HepG2 (cell line): ENCODE measurements around the gene NNAT. TPM values are rescaled to one million over a fixed set of nuclear protein-coding genes. Genes with fewer than 3 reads are reported as not detected.

Source experiments
- DPF2 ChIP-seq: sonication (generic); formaldehyde crosslinking; IDR thresholded peaks from 2 replicates; pipeline ENCODE4 v1.4.0; 2020; ENCODE audit warnings: mild to moderate bottlenecking, low read depth, missing genetic modification reagents, borderline replicate concordance
- FOSL2 ChIP-seq: sonication (generic); formaldehyde crosslinking; IDR thresholded peaks from 2 replicates; pipeline ENCODE4 v1.4.0; 2020; ENCODE audit warnings: missing genetic modification reagents
- MED1 ChIP-seq: sonication (generic); formaldehyde crosslinking; IDR thresholded peaks from 2 replicates; pipeline ENCODE4 v1.4.0; 2020; ENCODE audit warnings: missing genetic modification reagents
- NAIF1 ChIP-seq: sonication (generic); formaldehyde crosslinking; IDR thresholded peaks from 2 replicates; pipeline ENCODE4 v1.5.0; 2020; ENCODE audit warnings: mild to moderate bottlenecking, missing genetic modification reagents, borderline replicate concordance
- NR2F1 ChIP-seq, 2 experiments: fragments of 450-650 bp in 1 of 2; formaldehyde crosslinking in 1 of 2; IDR thresholded peaks; 2 replicates each; pipeline versions ENCODE4 v1.5.0 to v1.6.1; 2016 to 2020; ENCODE audit warnings: mild to moderate bottlenecking in 1 of 2, missing compliant biosample characterization in 1 of 2, missing genetic modification reagents in 1 of 2, moderate library complexity in 1 of 2
- NR3C1 ChIP-seq: sonication (generic); formaldehyde crosslinking; IDR thresholded peaks from 2 replicates; pipeline ENCODE4 v1.4.0; 2020; ENCODE audit warnings: missing genetic modification reagents
- PHF8 ChIP-seq: sonication (generic); formaldehyde crosslinking; IDR thresholded peaks from 2 replicates; pipeline ENCODE4 v1.5.0; 2020; ENCODE audit warnings: missing genetic modification reagents
- SOX6 ChIP-seq, 2 experiments: fragments of 450-650 bp in 1 of 2; sonication (generic) in 1 of 2; formaldehyde crosslinking in 1 of 2; IDR thresholded peaks; 2 replicates each; pipeline versions ENCODE4 v1.4.0 to v1.6.1; 2017 to 2020; ENCODE audit warnings: antibody characterized with exemption in 1 of 2, mild to moderate bottlenecking in 1 of 2, missing genetic modification reagents in 1 of 2
- SRSF1 ChIP-seq: fragments of 200-400 bp; formaldehyde crosslinking; optimal IDR thresholded peaks from 2 replicates; pipeline ENCODE3; 2017; ENCODE audit warnings: mild to moderate bottlenecking, low read depth, low read length, moderate library complexity
- ZBTB42 ChIP-seq: sonication (generic); formaldehyde crosslinking; IDR thresholded peaks from 2 replicates; pipeline ENCODE4 v1.5.0; 2020; ENCODE audit warnings: mild to moderate bottlenecking, missing genetic modification reagents
- polyA plus RNA-seq, 8 experiments: library from polyadenylated mRNA; depleted of rRNA in 3 of 8; stranded (reverse) in 7 of 8; unstranded in 1 of 8; fragments of >200 nt; fragmentation: Illumina TruSeq in 4 of 8; extraction: Trizol in 4 of 8; gene quantifications; 2 replicates each; pipeline versions ENCODE4 v1.2.1 to v1.2.3, GENCODE V29; 2011 to 2016; ENCODE audit warnings: low read depth in 4 of 8, missing spikeins in 1 of 8, mixed read lengths in 1 of 8; ENCODE audit not compliant: insufficient read depth in 1 of 8
- total RNA-seq, 5 experiments: library from RNA; depleted of rRNA; stranded (reverse); fragments of >200 nt; fragmentation: Illumina TruSeq; extraction: Trizol; gene quantifications; 2 replicates each; pipeline ENCODE4 v1.2.3, GENCODE V29; 2016; ENCODE audit warnings: low read depth in 1 of 5
- TF ChIP-seq, protein P1 (sequence below): sonication (generic); formaldehyde crosslinking; IDR thresholded peaks from 2 replicates; pipeline ENCODE4 v1.4.0; 2020; ENCODE audit warnings: missing genetic modification reagents
- TF ChIP-seq, protein P2 (sequence below): sonication (generic); formaldehyde crosslinking; conservative IDR thresholded peaks from 2 replicates; pipeline ENCODE4 v1.4.0; 2020; ENCODE audit warnings: missing genetic modification reagents
- TF ChIP-seq, protein P3 (sequence below): sonication (generic); formaldehyde crosslinking; IDR thresholded peaks from 2 replicates; pipeline ENCODE4 v1.4.0; 2020; ENCODE audit warnings: low read depth, mild to moderate bottlenecking, missing genetic modification reagents
- TF ChIP-seq, protein P4 (sequence below): sonication (generic); formaldehyde crosslinking; IDR thresholded peaks from 2 replicates; pipeline ENCODE4 v1.4.0; 2020; ENCODE audit warnings: missing genetic modification reagents
- TF ChIP-seq, protein P5 (sequence below): sonication (generic); formaldehyde crosslinking; IDR thresholded peaks from 2 replicates; pipeline ENCODE4 v1.4.0; 2020; ENCODE audit warnings: missing genetic modification reagents

NNAT gene
- total and polyA plus RNA-seq, 2 of the 13 experiments (the other 11 are each of a cell fraction or from before 2014, with no cell fraction given): not detected

DNA sequence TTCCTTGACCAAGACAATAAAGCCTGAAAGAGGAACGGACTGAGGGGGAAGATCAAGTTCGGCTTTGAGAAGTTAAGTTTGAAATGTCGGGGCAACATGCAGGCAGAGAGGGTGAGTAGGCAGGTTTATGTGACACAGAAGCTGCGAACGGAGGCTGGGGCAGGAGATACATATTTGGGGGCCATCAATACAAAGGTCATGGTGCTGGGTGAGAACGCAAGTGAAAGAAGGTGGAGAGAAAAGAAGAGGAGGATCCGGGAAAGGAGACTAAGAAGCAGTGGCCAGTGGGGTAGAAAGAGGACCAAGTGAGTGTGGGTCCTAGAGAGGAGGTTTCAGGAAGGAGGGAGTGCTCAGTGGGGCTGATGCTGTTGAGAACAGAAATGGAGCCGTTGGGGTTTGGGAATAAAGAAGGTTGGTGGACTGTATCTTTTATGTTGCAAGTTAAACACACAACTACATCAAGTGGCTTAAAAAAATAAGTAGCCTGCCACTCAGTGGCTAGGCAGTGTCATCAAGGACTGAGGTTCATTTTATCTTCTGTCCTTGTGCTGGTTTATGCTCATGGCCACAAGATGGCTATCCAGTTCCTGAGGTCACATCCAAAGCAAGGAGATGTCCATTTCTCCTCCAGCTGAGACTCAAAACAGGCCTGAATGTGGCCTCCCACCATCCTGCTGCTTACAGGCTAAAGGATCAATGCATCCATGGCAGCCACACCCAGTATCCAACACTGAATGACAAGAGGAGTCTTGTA is 8.3 kb downstream of the NNAT start (continued):
- TF ChIP-seq, protein P1, sequence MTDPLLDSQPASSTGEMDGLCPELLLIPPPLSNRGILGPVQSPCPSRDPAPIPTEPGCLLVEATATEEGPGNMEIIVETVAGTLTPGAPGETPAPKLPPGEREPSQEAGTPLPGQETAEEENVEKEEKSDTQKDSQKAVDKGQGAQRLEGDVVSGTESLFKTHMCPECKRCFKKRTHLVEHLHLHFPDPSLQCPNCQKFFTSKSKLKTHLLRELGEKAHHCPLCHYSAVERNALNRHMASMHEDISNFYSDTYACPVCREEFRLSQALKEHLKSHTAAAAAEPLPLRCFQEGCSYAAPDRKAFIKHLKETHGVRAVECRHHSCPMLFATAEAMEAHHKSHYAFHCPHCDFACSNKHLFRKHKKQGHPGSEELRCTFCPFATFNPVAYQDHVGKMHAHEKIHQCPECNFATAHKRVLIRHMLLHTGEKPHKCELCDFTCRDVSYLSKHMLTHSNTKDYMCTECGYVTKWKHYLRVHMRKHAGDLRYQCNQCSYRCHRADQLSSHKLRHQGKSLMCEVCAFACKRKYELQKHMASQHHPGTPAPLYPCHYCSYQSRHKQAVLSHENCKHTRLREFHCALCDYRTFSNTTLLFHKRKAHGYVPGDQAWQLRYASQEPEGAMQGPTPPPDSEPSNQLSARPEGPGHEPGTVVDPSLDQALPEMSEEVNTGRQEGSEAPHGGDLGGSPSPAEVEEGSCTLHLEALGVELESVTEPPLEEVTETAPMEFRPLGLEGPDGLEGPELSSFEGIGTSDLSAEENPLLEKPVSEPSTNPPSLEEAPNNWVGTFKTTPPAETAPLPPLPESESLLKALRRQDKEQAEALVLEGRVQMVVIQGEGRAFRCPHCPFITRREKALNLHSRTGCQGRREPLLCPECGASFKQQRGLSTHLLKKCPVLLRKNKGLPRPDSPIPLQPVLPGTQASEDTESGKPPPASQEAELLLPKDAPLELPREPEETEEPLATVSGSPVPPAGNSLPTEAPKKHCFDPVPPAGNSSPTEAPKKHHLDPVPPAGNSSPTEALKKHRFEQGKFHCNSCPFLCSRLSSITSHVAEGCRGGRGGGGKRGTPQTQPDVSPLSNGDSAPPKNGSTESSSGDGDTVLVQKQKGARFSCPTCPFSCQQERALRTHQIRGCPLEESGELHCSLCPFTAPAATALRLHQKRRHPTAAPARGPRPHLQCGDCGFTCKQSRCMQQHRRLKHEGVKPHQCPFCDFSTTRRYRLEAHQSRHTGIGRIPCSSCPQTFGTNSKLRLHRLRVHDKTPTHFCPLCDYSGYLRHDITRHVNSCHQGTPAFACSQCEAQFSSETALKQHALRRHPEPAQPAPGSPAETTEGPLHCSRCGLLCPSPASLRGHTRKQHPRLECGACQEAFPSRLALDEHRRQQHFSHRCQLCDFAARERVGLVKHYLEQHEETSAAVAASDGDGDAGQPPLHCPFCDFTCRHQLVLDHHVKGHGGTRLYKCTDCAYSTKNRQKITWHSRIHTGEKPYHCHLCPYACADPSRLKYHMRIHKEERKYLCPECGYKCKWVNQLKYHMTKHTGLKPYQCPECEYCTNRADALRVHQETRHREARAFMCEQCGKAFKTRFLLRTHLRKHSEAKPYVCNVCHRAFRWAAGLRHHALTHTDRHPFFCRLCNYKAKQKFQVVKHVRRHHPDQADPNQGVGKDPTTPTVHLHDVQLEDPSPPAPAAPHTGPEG (CRISPR knock-in tag): no peak
- TF ChIP-seq NR2F1 (CRISPR knock-in tag; IDR thresholded peaks at IDR 0.05) (no peak), NR3C1 (no peak), PHF8 (peak; percentile 47), SOX6 (IDR thresholded peaks at IDR 0.05) (no peak), SOX6 (CRISPR knock-in tag; IDR thresholded peaks at IDR 0.05) (peak; percentile 50), SRSF1 (no peak), FOSL2 (no peak), MED1 (CRISPR knock-in tag) (0 out of 2 replicates have a peak, but pooled peaks have one; percentile 30), NAIF1 (CRISPR knock-in tag) (no peak), ZBTB42 (no peak), DPF2 (CRISPR knock-in tag) (no peak)
- TF ChIP-seq, protein P2, sequence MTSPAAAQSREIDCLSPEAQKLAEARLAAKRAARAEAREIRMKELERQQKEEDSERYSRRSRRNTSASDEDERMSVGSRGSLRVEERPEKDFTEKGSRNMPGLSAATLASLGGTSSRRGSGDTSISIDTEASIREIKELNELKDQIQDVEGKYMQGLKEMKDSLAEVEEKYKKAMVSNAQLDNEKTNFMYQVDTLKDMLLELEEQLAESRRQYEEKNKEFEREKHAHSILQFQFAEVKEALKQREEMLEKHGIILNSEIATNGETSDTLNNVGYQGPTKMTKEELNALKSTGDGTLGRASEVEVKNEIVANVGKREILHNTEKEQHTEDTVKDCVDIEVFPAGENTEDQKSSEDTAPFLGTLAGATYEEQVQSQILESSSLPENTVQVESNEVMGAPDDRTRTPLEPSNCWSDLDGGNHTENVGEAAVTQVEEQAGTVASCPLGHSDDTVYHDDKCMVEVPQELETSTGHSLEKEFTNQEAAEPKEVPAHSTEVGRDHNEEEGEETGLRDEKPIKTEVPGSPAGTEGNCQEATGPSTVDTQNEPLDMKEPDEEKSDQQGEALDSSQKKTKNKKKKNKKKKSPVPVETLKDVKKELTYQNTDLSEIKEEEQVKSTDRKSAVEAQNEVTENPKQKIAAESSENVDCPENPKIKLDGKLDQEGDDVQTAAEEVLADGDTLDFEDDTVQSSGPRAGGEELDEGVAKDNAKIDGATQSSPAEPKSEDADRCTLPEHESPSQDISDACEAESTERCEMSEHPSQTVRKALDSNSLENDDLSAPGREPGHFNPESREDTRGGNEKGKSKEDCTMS (CRISPR knock-in tag): no peak
- TF ChIP-seq, protein P3, sequence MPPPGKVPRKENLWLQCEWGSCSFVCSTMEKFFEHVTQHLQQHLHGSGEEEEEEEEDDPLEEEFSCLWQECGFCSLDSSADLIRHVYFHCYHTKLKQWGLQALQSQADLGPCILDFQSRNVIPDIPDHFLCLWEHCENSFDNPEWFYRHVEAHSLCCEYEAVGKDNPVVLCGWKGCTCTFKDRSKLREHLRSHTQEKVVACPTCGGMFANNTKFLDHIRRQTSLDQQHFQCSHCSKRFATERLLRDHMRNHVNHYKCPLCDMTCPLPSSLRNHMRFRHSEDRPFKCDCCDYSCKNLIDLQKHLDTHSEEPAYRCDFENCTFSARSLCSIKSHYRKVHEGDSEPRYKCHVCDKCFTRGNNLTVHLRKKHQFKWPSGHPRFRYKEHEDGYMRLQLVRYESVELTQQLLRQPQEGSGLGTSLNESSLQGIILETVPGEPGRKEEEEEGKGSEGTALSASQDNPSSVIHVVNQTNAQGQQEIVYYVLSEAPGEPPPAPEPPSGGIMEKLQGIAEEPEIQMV: no peak
- TF ChIP-seq, protein P4, sequence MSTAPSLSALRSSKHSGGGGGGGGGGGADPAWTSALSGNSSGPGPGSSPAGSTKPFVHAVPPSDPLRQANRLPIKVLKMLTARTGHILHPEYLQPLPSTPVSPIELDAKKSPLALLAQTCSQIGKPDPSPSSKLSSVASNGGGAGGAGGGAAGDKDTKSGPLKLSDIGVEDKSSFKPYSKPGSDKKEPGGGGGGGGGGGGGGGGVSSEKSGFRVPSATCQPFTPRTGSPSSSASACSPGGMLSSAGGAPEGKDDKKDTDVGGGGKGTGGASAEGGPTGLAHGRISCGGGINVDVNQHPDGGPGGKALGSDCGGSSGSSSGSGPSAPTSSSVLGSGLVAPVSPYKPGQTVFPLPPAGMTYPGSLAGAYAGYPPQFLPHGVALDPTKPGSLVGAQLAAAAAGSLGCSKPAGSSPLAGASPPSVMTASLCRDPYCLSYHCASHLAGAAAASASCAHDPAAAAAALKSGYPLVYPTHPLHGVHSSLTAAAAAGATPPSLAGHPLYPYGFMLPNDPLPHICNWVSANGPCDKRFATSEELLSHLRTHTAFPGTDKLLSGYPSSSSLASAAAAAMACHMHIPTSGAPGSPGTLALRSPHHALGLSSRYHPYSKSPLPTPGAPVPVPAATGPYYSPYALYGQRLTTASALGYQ (CRISPR knock-in tag): no peak
- TF ChIP-seq, protein P5, sequence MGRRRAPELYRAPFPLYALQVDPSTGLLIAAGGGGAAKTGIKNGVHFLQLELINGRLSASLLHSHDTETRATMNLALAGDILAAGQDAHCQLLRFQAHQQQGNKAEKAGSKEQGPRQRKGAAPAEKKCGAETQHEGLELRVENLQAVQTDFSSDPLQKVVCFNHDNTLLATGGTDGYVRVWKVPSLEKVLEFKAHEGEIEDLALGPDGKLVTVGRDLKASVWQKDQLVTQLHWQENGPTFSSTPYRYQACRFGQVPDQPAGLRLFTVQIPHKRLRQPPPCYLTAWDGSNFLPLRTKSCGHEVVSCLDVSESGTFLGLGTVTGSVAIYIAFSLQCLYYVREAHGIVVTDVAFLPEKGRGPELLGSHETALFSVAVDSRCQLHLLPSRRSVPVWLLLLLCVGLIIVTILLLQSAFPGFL (CRISPR knock-in tag): no peak
